SU-DHL-6 (cell line): ENCODE results near the gene SH2D4B.

Experiments used
- H2AFZ ChIP-seq: fragments of 200-600 bp; sonication (generic); 2 replicates; pipeline ENCODE4 v1.6.1; 2014; ENCODE audit warnings: low read depth, mild to moderate bottlenecking, moderate library complexity, mixed read lengths, antibody characterized with exemption, low read length; ENCODE audit not compliant: severe bottlenecking
- H3F3A ChIP-seq: fragments of 200-600 bp; shearing (Covaris generic); 2 replicates; pipeline ENCODE4 v1.6.0; 2016; ENCODE audit warnings: antibody characterized with exemption, mild to moderate bottlenecking; ENCODE audit not compliant: insufficient read depth
- H3K27ac ChIP-seq: fragments of 200-600 bp; sonication (generic); 2 replicates; pipeline ENCODE4 v1.5.1; 2016; ENCODE audit warnings: low read depth, mild to moderate bottlenecking, low read length, moderate library complexity, mixed read lengths
- H3K27me3 ChIP-seq: fragments of 200-600 bp; sonication (generic), shearing (Covaris generic); 2 replicates; pipeline ENCODE4 v1.6.0; 2014; ENCODE audit warnings: mild to moderate bottlenecking, low read length
- H3K36me3 ChIP-seq: fragments of 200-600 bp; sonication (generic); 2 replicates; pipeline ENCODE4 v1.6.1; 2014; ENCODE audit warnings: mild to moderate bottlenecking, low read length, mixed read lengths
- H3K4me2 ChIP-seq: fragments of 300-600, 200-600 bp; shearing (Covaris generic), sonication (generic); 2 replicates; pipeline ENCODE4 v1.6.0; 2014; ENCODE audit warnings: low read length, low read depth, mild to moderate bottlenecking; ENCODE audit not compliant: poor library complexity, severe bottlenecking
- H3K4me3 ChIP-seq: fragments of 200-600 bp; sonication (generic); 2 replicates; pipeline ENCODE4 v1.5.1; 2014; ENCODE audit warnings: antibody characterized with exemption, low read length, mild to moderate bottlenecking, mixed read lengths; ENCODE audit not compliant: insufficient read depth, poor library complexity, severe bottlenecking
- H3K79me2 ChIP-seq: fragments of 200-600 bp; sonication (generic); 2 replicates; pipeline ENCODE4 v1.6.1; 2014; ENCODE audit warnings: mild to moderate bottlenecking, low read length, moderate library complexity; ENCODE audit not compliant: insufficient read depth
- H3K9ac ChIP-seq: fragments of 200-600 bp; sonication (generic); 2 replicates; pipeline ENCODE4 v1.7.0; 2014; ENCODE audit warnings: mild to moderate bottlenecking, low read length
- H3K9me2 ChIP-seq: fragments of 200-600 bp; sonication (generic); replicated peaks from 2 replicates; pipeline ENCODE4 v1.6.1; 2014; ENCODE audit warnings: low read length; ENCODE audit not compliant: insufficient read depth
- H3K9me3 ChIP-seq: fragments of 200-600 bp; sonication (generic); 2 replicates; pipeline ENCODE4 v1.6.1; 2014; ENCODE audit warnings: low read length, mixed read lengths; ENCODE audit not compliant: insufficient read depth
- H4K20me1 ChIP-seq: fragments of 200-600 bp; sonication (generic); 2 replicates; pipeline ENCODE4 v1.6.1; 2014; ENCODE audit warnings: low read depth, mild to moderate bottlenecking, antibody characterized with exemption, low read length, moderate library complexity, mixed read lengths
- CTCF ChIP-seq: fragments of 200-600 bp; sonication (generic); IDR thresholded peaks from one replicate; pipeline ENCODE4 v1.5.1; 2017; ENCODE audit warnings: antibody characterized with exemption, mild to moderate bottlenecking, low read length, moderate library complexity; ENCODE audit not compliant: insufficient read depth, poor library complexity, severe bottlenecking
- EZH2phosphoT487 ChIP-seq: fragments of 200-600 bp; sonication (generic), shearing (Covaris generic); conservative IDR thresholded peaks from 2 replicates; pipeline ENCODE4 v1.6.1; 2018; ENCODE audit warnings: mild to moderate bottlenecking, antibody characterized with exemption, low read length, moderate library complexity, mixed read lengths

Gene SH2D4B

GRCh38 chr10:80496555-80497172 lies 41.0 kb upstream of the SH2D4B start:
- no peaks in the 10 kb centered on the region for H3F3A ChIP-seq
- no peaks in the 10 kb centered on the region for H3K9me3 ChIP-seq
- H3K36me3 ChIP-seq: no peaks in the 10 kb centered on the region
- no peaks in the 10 kb centered on the region for H4K20me1 ChIP-seq
- H3K27me3 ChIP-seq: no peaks in the 10 kb centered on the region
- H3K9ac ChIP-seq: no peak overlapping the region
- no peak overlapping the region for H2AFZ ChIP-seq
- no peaks in the 10 kb centered on the region for H3K79me2 ChIP-seq
- TF ChIP-seq CTCF: no peak
- no peak for TF ChIP-seq EZH2phosphoT487
- no peak overlapping the region for H3K4me3 ChIP-seq
- H3K9me2 ChIP-seq: no peaks in the 10 kb centered on the region
- no peak overlapping the region for H3K27ac ChIP-seq
- no peak overlapping the region for H3K4me2 ChIP-seq

GRCh38 chr10:80497187-80498077 lies 40.3 kb upstream of the SH2D4B start:
- Histone ChIP-seq H3K9me3 (no peaks in the 10 kb centered on the region), H4K20me1 (no peaks in the 10 kb centered on the region), H3K79me2 (no peaks in the 10 kb centered on the region), H3F3A (no peaks in the 10 kb centered on the region), H3K36me3 (no peaks in the 10 kb centered on the region), H3K9me2 (no peaks in the 10 kb centered on the region), H3K4me3 (no peak overlapping the region), H3K27me3 (no peaks in the 10 kb centered on the region), H2AFZ (no peak overlapping the region), H3K9ac (no peak overlapping the region), H3K4me2 (no peak overlapping the region), H3K27ac (no peak overlapping the region)
- TF ChIP-seq EZH2phosphoT487 (no peak), CTCF (no peak)

- no peaks in the 10 kb centered on the region for H4K20me1 ChIP-seq
- no peaks in the 10 kb centered on the region for H3K9me2 ChIP-seq
- H3K79me2 ChIP-seq: no peaks in the 10 kb centered on the region
- H3K36me3 ChIP-seq: no peaks in the 10 kb centered on the region
- H3K9ac ChIP-seq: no peak overlapping the region
- H3K4me2 ChIP-seq: no peak overlapping the region
- H3K27ac ChIP-seq: no peak overlapping the region
- H3F3A ChIP-seq: no peaks in the 10 kb centered on the region
- no peaks in the 10 kb centered on the region for H3K27me3 ChIP-seq
- H3K9me3 ChIP-seq: no peaks in the 10 kb centered on the region
- TF ChIP-seq CTCF: no peak
- no peak for TF ChIP-seq EZH2phosphoT487
- no peak overlapping the region for H3K4me3 ChIP-seq
- H2AFZ ChIP-seq: no peak overlapping the region
These were observed 39.4 kb upstream of the SH2D4B start for GRCh38 chr10:80498078-80498832.
